HEK293T (cell line): ENCODE data around the gene CLN6.

Source experiments
- BHLHE40 ChIP-seq: fragments of 450-650 bp; IDR thresholded peaks from 2 replicates; pipeline ENCODE4 v1.6.1; 2016; ENCODE audit warnings: mild to moderate bottlenecking, moderate library complexity, borderline replicate concordance
- FOXM1 ChIP-seq: fragments of 450-650 bp; IDR thresholded peaks from 2 replicates; pipeline ENCODE4 v1.6.1; 2017; ENCODE audit warnings: mild to moderate bottlenecking, borderline replicate concordance
- L3MBTL2 ChIP-seq: fragments of 450-650 bp; conservative IDR thresholded peaks from 2 replicates; pipeline ENCODE4 v1.6.1; 2016; ENCODE audit warnings: mild to moderate bottlenecking
- NFRKB ChIP-seq: fragments of 450-650 bp; IDR thresholded peaks from 2 replicates; pipeline ENCODE4 v1.6.1; 2016; ENCODE audit warnings: mild to moderate bottlenecking, moderate library complexity
- SP1 ChIP-seq: fragments of 450-650 bp; IDR thresholded peaks from 2 replicates; pipeline ENCODE4 v1.6.1; 2017
- TARDBP ChIP-seq: fragments of 450-650 bp; IDR thresholded peaks from 2 replicates; pipeline ENCODE4 v1.6.1; 2016

DNA sequence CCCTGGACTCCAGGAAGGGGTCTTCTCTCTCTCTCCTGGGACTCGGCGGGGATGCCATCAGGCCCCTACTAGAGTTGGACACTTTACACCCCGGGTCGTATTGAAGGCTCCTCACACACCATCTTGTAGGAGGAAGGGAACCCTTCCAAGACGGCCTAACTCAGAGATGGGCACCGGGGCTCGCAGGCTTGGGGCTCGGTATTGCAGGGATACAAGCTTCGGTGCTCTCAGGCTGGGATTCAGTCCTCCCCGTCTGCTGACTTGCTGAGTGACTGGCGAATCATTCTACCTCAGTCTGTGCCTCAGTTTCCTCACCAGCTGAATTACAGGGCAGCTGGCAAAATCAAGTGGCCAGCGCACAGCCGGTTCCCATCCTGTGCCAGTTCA is 24.0 kb downstream of the CLN6 start:
- TF ChIP-seq SP1 (no peak), FOXM1 (no peak), BHLHE40 (no peak), TARDBP (no peak), L3MBTL2 (no peak), NFRKB (no peak)
